ENCODE data around the gene DPYD. TPM values are rescaled to one million over a fixed set of nuclear protein-coding genes. Genes with fewer than 3 reads are reported as not detected.

DPYD gene
- total RNA-seq, 1 experiment from 2014 or later = 0.46 TPM

DNA sequence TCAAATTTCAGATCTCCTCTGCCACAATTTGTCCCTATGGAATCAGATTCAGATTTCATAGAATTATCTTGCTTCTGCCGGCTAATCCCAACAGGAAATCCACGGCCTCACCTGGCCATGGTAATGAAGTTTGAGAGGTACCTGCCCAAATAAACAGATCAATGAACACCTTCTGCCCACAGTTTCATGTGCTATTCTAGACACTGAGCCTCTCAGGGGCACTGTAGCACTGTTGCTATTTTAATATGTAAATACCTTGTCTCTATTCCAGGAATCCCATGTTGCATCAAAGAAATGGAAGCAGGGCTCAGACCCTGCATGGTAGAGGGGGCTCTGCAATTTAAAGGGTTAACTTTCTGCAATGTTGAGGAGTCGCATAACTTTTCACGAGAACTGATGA lies 606.1 kb downstream of the DPYD start:
- DNase-seq (ENCODE audit: low spot score) (no peak), ATAC-seq (no peak)
- ChIA-PET POLR2A (no interaction called here), CTCF (no interaction called here)
- no peak overlapping the region; the same call in 1 of the 2 replicates for H3K27ac Mint-ChIP-seq
- no peaks in the 10 kb centered on the region for H3K36me3 Mint-ChIP-seq
- peaks cover 9% of the 10 kb centered on the region for H3K4me1 Mint-ChIP-seq
- peaks cover 12% of the 10 kb centered on the region for H3K9me3 Mint-ChIP-seq
- H3K4me3 Mint-ChIP-seq = no peak overlapping the region
- no peaks in the 10 kb centered on the region; the same call in 1 of the 2 replicates for H3K27me3 Mint-ChIP-seq (ENCODE audit: low read depth)
- TF ChIP-seq GRHL2 (CRISPR knock-in tag; IDR thresholded peaks at IDR 0.05; ENCODE audit: insufficient replicate concordance, severe bottlenecking) (no peak), ATF1 (CRISPR knock-in tag; IDR thresholded peaks at IDR 0.05) (no peak), TEAD4 (CRISPR knock-in tag; IDR thresholded peaks at IDR 0.05) (no peak), NFE2L1 (CRISPR knock-in tag; IDR thresholded peaks at IDR 0.05) (no peak), ZNF263 (CRISPR knock-in tag; IDR thresholded peaks at IDR 0.05; ENCODE audit: low read depth) (no peak), OVOL2 (CRISPR knock-in tag; IDR thresholded peaks at IDR 0.05; ENCODE audit: borderline replicate concordance) (no peak), SMAD3 (CRISPR knock-in tag; IDR thresholded peaks at IDR 0.05; ENCODE audit: borderline replicate concordance) (no peak), MYBL2 (CRISPR knock-in tag; IDR thresholded peaks at IDR 0.05) (no peak), PRRX2 (CRISPR knock-in tag; IDR thresholded peaks at IDR 0.05) (no peak), ZBTB21 (CRISPR knock-in tag; IDR thresholded peaks at IDR 0.05; ENCODE audit: borderline replicate concordance) (no peak), HMGA2 (CRISPR knock-in tag; IDR thresholded peaks at IDR 0.05) (no peak), GTF2I (CRISPR knock-in tag; conservative IDR thresholded peaks at IDR 0.05) (no peak), ZNF138 (CRISPR knock-in tag; conservative IDR thresholded peaks at IDR 0.05) (no peak), ZNF232 (CRISPR knock-in tag; IDR thresholded peaks at IDR 0.05) (no peak)
- TF ChIP-seq, protein P1, sequence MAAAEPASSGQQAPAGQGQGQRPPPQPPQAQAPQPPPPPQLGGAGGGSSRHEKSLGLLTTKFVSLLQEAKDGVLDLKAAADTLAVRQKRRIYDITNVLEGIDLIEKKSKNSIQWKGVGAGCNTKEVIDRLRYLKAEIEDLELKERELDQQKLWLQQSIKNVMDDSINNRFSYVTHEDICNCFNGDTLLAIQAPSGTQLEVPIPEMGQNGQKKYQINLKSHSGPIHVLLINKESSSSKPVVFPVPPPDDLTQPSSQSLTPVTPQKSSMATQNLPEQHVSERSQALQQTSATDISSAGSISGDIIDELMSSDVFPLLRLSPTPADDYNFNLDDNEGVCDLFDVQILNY (CRISPR knock-in tag; IDR thresholded peaks at IDR 0.05) = no peak
- TF ChIP-seq, protein P2, sequence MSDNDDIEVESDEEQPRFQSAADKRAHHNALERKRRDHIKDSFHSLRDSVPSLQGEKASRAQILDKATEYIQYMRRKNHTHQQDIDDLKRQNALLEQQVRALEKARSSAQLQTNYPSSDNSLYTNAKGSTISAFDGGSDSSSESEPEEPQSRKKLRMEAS (CRISPR knock-in tag; IDR thresholded peaks at IDR 0.05) = no peak
- TF ChIP-seq, protein P3, sequence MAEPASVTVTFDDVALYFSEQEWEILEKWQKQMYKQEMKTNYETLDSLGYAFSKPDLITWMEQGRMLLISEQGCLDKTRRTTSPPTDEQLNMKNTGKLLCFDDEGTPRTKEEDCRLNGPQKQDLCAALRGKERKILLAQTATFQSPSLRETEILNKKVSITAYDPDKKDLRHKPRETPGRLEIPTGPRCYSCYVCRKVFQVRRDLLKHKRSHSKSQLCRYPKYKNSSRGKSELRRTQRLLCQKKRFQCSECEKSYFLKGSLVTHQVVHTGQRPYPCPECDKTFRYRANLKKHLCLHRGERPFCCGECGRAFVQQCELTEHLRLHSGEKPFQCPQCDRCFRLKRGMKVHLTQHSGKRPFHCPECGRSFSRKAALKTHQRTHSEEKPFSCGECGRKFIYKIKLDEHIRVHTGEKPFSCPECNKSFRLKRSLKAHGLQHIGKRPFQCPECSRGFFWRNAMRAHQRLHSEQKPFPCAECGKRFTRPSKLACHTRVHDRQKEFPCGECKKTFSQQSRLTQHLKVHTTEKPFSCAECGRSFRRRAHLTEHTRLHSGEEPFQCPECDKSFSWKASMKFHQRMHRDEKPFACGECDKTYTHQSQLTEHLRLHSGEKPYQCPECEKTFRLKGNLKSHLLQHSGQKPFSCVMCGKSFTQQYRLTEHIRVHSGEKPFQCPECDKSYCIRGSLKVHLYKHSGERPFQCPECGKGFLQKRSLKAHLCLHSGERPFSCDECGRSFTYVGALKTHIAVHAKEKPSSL (CRISPR knock-in tag; conservative IDR thresholded peaks at IDR 0.05) = no peak
- TF ChIP-seq, protein P4, sequence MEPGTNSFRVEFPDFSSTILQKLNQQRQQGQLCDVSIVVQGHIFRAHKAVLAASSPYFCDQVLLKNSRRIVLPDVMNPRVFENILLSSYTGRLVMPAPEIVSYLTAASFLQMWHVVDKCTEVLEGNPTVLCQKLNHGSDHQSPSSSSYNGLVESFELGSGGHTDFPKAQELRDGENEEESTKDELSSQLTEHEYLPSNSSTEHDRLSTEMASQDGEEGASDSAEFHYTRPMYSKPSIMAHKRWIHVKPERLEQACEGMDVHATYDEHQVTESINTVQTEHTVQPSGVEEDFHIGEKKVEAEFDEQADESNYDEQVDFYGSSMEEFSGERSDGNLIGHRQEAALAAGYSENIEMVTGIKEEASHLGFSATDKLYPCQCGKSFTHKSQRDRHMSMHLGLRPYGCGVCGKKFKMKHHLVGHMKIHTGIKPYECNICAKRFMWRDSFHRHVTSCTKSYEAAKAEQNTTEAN (CRISPR knock-in tag; IDR thresholded peaks at IDR 0.05) = no peak
- TF ChIP-seq, protein P5, sequence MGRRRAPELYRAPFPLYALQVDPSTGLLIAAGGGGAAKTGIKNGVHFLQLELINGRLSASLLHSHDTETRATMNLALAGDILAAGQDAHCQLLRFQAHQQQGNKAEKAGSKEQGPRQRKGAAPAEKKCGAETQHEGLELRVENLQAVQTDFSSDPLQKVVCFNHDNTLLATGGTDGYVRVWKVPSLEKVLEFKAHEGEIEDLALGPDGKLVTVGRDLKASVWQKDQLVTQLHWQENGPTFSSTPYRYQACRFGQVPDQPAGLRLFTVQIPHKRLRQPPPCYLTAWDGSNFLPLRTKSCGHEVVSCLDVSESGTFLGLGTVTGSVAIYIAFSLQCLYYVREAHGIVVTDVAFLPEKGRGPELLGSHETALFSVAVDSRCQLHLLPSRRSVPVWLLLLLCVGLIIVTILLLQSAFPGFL (CRISPR knock-in tag; IDR thresholded peaks at IDR 0.05; ENCODE audit: borderline replicate concordance) = no peak

DNA sequence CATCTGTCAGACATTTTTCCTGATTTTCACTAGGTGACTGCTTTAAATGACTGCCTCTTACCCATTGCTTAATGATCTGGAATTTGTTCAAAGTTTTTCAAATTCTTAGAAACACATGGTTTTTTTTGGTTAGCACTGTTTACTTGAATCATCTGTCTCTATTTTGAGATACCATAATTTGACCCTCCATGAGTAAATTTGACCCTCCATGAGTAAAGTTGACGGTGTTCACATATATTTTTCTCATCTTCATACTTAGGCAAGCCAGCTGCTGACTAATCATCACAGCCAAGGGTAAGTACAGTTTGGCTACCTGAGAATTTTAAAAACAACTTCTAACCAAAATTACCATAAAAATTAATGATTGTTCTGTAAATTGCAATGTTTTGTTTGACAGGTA lies 612.7 kb downstream of the DPYD start:
- H3K9me3 Mint-ChIP-seq = peaks cover 9% of the 10 kb centered on the region
- ChIA-PET CTCF (no interaction called here), POLR2A (no interaction called here)
- no peaks in the 10 kb centered on the region for H3K27me3 Mint-ChIP-seq (ENCODE audit: low read depth)
- ATAC-seq (no peak), DNase-seq (ENCODE audit: low spot score) (no peak)
- H3K27ac Mint-ChIP-seq = no peak overlapping the region
- no peaks in the 10 kb centered on the region for H3K36me3 Mint-ChIP-seq
- H3K4me3 Mint-ChIP-seq = no peak overlapping the region
- peaks cover 4% of the 10 kb centered on the region for H3K4me1 Mint-ChIP-seq
- TF ChIP-seq SP1 (CRISPR knock-in tag; conservative IDR thresholded peaks at IDR 0.05) (no peak), TEAD1 (CRISPR knock-in tag; IDR thresholded peaks at IDR 0.05) (no peak), CREM (CRISPR knock-in tag; IDR thresholded peaks at IDR 0.05) (no peak), MYBL2 (CRISPR knock-in tag; IDR thresholded peaks at IDR 0.05) (no peak)
- TF ChIP-seq, protein P6, sequence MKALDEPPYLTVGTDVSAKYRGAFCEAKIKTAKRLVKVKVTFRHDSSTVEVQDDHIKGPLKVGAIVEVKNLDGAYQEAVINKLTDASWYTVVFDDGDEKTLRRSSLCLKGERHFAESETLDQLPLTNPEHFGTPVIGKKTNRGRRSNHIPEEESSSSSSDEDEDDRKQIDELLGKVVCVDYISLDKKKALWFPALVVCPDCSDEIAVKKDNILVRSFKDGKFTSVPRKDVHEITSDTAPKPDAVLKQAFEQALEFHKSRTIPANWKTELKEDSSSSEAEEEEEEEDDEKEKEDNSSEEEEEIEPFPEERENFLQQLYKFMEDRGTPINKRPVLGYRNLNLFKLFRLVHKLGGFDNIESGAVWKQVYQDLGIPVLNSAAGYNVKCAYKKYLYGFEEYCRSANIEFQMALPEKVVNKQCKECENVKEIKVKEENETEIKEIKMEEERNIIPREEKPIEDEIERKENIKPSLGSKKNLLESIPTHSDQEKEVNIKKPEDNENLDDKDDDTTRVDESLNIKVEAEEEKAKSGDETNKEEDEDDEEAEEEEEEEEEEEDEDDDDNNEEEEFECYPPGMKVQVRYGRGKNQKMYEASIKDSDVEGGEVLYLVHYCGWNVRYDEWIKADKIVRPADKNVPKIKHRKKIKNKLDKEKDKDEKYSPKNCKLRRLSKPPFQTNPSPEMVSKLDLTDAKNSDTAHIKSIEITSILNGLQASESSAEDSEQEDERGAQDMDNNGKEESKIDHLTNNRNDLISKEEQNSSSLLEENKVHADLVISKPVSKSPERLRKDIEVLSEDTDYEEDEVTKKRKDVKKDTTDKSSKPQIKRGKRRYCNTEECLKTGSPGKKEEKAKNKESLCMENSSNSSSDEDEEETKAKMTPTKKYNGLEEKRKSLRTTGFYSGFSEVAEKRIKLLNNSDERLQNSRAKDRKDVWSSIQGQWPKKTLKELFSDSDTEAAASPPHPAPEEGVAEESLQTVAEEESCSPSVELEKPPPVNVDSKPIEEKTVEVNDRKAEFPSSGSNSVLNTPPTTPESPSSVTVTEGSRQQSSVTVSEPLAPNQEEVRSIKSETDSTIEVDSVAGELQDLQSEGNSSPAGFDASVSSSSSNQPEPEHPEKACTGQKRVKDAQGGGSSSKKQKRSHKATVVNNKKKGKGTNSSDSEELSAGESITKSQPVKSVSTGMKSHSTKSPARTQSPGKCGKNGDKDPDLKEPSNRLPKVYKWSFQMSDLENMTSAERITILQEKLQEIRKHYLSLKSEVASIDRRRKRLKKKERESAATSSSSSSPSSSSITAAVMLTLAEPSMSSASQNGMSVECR (CRISPR knock-in tag; IDR thresholded peaks at IDR 0.05; ENCODE audit: borderline replicate concordance) = no peak
- TF ChIP-seq, protein P7, sequence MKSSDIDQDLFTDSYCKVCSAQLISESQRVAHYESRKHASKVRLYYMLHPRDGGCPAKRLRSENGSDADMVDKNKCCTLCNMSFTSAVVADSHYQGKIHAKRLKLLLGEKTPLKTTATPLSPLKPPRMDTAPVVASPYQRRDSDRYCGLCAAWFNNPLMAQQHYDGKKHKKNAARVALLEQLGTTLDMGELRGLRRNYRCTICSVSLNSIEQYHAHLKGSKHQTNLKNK (CRISPR knock-in tag; IDR thresholded peaks at IDR 0.05) = no peak

Data from WTC11 (cell line).